Breast epithelium (tissue), 3 donors: ENCODE measurements around the gene ITPRIPL2.
A peak's percentile ranks its signal among the peaks of the same experiment; 100 is the strongest.

Source experiments
- CTCF ChIP-seq, 3 donors: fragments of 450-650 bp; IDR thresholded peaks; one replicate each; pipeline ENCODE4 v1.5.1; 2016 to 2017; ENCODE audit warnings: antibody characterized with exemption in 3 of 3, mild to moderate bottlenecking in 3 of 3, moderate library complexity in 3 of 3
- POLR2A ChIP-seq: fragments of 450-650 bp; IDR thresholded peaks from one replicate; pipeline ENCODE4 v1.6.1; 2016; ENCODE audit warnings: antibody characterized with exemption, mild to moderate bottlenecking, moderate library complexity
- POLR2AphosphoS5 ChIP-seq, 3 donors: sonication (generic); formaldehyde crosslinking; IDR thresholded peaks; one replicate each; pipeline ENCODE4 v1.6.1; 2017; ENCODE audit warnings: antibody characterized with exemption in 3 of 3

DNA sequence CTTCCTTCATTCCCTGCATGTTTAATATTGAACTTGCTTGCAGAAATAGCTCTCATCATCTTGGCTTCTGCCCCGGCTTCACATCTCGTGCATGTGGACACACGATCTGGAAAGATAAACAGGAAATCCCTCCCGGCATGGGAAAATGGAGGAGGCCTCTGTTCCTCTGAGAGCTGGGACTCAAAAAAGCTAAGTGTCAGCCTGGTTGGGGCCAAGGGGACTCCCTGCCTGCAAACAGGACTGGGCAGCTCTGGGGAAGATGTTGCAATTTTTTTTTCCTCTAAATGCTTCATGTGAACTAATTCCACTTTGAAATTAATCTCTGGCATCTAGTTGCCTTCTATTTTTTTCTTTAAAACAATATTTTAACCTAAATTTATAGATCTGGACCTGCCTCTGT is 24.8 kb downstream of the ITPRIPL2 start:
- TF ChIP-seq CTCF (IDR thresholded peaks at IDR 0.05), result no peak
- no peak for TF ChIP-seq POLR2A
- TF ChIP-seq POLR2AphosphoS5 (IDR thresholded peaks at IDR 0.05), result peak; percentile 45 to 70 (median 53)
